Stimulated activated CD4-positive, alpha-beta T cell treated with anti-CD3 and anti-CD28 coated beads, Interleukin-1b, Interleukin-23, amount 100 ng/mL, for 24 hours (primary cell): ENCODE results near the gene CCL22.

Experiments
- DNase-seq, 4 experiments: peaks; one replicate each; pipeline ENCODE4 v3.0.0-alpha.2; 2020; ENCODE audit warnings: low read depth in 4 of 4, low spot score in 1 of 4

CCL22 gene

GRCh38 chr16:57347858-57348257, 10.7 kb upstream of the CCL22 start:
- no peak for DNase-seq

GRCh38 chr16:57348327-57348726, 10.3 kb upstream of the CCL22 start:
- DNase-seq, result no peak

GRCh38 chr16:57349212-57350031, 9.2 kb upstream of the CCL22 start:
- no peak for DNase-seq

GRCh38 chr16:57352636-57353047, 5.9 kb upstream of the CCL22 start:
- DNase-seq, result no peak

- no peak for DNase-seq
Measured at GRCh38 chr16:57354311-57354710, 4.3 kb upstream of the CCL22 start.

- DNase-seq, result no peak
Measured at GRCh38 chr16:57355898-57356414, 2.6 kb upstream of the CCL22 start.

- no peak for DNase-seq
Measured at GRCh38 chr16:57356547-57356946, 2.0 kb upstream of the CCL22 start.

GRCh38 chr16:57357330-57358085, 1.1 kb upstream of the CCL22 start:
- DNase-seq, result no peak

- DNase-seq, result no peak
Measured at GRCh38 chr16:57358086-57358420, 530 bp upstream of the CCL22 start.

GRCh38 chr16:57360321-57360935, 1.8 kb downstream of the CCL22 start:
- no peak for DNase-seq

GRCh38 chr16:57361404-57361803, 2.8 kb downstream of the CCL22 start:
- DNase-seq, result no peak

GRCh38 chr16:57364143-57364542, 5.6 kb downstream of the CCL22 start:
- DNase-seq, result no peak

GRCh38 chr16:57366544-57367040, 8.0 kb downstream of the CCL22 start:
- no peak for DNase-seq

GRCh38 chr16:57367116-57367752, 8.7 kb downstream of the CCL22 start:
- DNase-seq, result no peak

GRCh38 chr16:57371494-57372371, 13.2 kb downstream of the CCL22 start:
- no peak for DNase-seq

GRCh38 chr16:57372372-57373116, 14.0 kb downstream of the CCL22 start, which contains the start of gene CX3CL1:
TSS of gene CX3CL1 (plus strand) at chr16:57372490. CDS start at chr16:57372569, 79 bp downstream.
- no peak for DNase-seq

GRCh38 chr16:57373117-57373947, 14.7 kb downstream of the CCL22 start:
- no peak for DNase-seq

GRCh38 chr16:57374067-57374534, 15.5 kb downstream of the CCL22 start:
- no peak for DNase-seq
